Measurements from ENCODE around the gene ANKRD45. TPM values are rescaled to one million over a fixed set of nuclear protein-coding genes. Genes with fewer than 3 reads are reported as not detected.
"Not testable (repeated sequence)": the region's sequence is repeated elsewhere in the genome, so short reads cannot be mapped to it uniquely, and the experiment has no call there.

Gene ANKRD45
- total RNA-seq (2014; rRNA removed; shearing (Covaris generic)) = 0.23 and 1.2 TPM in 2 replicates

GRCh38 chr1:173669491-173669941, at the start of gene ANKRD45:
ANKRD45 (minus strand) TSS chr1:173669851; CDS start chr1:173659418, 10,433 bp downstream.
- peak; percentile 53 for DNase-seq (ENCODE audit: low read depth)

DNA sequence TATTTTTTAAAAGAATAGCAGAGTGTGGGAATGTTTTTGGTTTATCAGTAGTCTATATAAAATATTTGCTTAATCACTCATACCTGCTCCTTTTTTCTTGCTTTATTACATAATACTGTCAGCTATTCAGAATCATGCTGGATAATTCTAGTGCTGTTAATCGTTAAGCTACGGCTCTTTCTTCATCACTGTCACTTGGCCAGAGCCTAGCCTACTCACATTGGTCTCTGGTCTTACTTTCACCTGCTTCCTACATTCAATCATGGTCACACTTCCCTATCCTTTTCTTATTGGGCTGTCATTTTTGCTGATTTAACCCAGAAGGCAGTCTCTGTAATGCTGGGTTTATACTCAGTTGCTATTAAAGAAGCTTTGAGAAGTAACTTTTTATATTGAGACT, 47.6 kb upstream of the ANKRD45 start:
- no peak for DNase-seq (ENCODE audit: low read depth)

- DNase-seq (ENCODE audit: low read depth) = no peak
Observed at GRCh38 chr1:173715538-173715844, 45.8 kb upstream of the ANKRD45 start.

DNA sequence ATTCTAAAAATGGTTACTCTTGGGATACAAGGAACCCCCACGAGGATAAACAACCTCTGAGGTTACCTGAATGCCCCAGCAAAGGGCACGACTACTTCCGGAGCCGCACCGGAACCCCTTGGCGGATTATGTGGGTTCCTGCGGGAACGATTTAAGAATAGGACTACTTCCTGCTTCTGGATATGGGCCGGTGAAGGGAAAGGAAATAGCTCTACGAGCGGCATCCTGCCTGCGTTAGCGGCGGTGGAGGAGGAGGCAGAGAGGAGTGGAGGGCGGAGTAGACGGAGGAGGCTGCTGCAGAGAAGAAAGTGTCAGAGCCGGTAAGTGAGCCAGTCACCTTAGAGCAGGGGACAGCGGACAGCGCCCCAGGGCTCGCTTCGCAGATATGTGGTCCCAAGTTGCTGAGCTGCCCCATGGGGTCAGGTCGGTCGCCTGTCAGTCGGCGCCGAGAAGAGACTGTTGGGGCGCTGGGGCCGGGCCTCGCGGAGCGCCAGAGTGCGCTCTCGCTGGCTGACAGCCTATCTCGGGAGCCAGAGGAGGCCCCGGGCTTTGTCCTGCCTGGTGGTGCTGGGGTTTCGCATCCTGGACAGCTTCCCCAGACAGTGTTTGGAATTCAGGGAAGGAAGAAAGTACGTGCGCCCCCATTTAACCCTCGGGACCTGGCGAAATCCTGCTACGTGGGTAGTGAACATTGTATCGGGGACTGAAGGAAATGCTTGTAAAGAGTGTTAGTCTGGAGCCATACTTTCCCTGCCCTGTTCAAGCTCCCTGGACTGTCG, 45.3 kb upstream of the ANKRD45 start, which contains the start of gene KLHL20:
Gene KLHL20, plus strand, starts transcription at position 223 of the 779 bp plus-strand sequence. CDS start 1,063 bp downstream, outside the sequence.
- DNase-seq (ENCODE audit: low read depth) = peak; percentile 91

- no peak for DNase-seq (ENCODE audit: low read depth)
Observed at GRCh38 chr1:173714441-173714758, 44.7 kb upstream of the ANKRD45 start.

DNA sequence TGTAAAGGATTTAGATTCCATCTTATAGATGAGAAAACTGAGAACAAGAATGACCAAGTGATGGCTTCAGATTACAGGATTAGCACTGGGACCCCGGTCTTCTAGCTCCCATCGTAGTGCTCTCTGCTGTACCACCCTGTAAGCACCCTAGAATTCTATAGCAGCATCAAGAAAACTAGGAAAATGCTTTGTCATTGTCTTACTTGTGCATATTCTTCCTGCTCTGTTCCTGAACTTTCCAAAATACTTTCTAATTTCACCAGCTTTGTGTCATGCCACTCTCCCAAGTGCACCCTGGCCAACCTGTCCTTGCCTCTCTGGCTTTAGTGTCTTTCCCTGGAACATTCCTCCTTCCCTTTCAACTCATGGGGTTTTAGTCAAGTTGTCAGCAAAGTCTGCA, 39.1 kb upstream of the ANKRD45 start:
- no peak for DNase-seq (ENCODE audit: low read depth)

DNA sequence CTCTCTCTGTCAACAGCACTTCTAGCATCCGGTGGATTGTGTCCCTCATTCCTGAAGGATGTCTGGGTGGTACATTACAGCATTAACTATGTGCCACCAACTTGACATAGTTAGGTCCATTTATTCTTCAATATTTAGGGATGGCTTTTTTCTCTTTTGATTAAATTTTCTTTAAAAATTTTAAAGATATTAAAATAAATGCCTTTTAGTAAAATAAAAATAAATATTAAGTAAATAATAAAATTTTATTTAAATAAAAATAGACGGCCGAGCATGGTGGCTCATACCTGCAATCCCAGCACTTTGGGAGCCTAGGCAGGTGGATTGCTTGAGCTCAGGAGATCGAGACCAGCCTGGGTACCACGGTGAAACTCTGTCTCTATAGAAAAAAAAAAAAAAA, 35.5 kb upstream of the ANKRD45 start:
- no peak for DNase-seq (ENCODE audit: low read depth)

DNA sequence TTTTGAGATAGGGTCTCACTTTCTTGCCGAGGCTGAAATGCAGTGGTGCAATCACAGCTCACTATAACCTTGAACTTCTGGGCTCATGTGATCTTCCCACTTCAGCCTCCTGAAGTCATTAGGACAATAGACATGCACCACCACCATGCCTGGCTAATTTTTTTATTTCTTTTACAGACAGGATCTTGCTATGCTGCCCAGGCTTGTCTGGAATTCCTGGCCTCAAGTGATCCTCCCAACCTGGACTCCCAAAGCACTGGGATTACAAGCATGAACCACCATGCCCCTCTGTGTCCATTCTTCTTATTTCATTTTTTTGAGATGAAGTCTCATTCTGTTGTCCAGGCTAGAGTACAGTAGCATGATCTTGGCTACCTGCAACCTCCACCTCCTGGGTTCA, 33.1 kb upstream of the ANKRD45 start:
- no peak for DNase-seq (ENCODE audit: low read depth)

DNA sequence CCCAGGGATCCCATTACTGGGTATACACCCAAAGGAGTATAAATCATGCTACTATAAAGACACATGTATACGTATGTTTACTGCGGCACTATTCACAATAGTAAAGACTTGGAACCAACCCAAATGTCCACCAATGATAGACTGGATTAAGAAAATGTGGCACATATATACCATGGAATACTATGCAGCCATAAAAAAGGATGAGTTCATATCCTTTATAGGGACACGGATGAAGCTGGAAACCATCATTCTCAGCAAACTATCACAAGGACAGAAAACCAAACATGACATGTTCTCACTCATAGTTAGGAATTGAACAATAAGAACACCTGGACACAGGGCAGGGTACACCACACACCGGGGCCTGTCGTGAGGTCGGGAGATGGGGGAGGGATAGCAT, 31.6 kb upstream of the ANKRD45 start:
- not testable (repeated sequence) for DNase-seq (ENCODE audit: low read depth)

GRCh38 chr1:173693238-173693637, 23.6 kb upstream of the ANKRD45 start:
- no peak for DNase-seq (ENCODE audit: low read depth)

DNA sequence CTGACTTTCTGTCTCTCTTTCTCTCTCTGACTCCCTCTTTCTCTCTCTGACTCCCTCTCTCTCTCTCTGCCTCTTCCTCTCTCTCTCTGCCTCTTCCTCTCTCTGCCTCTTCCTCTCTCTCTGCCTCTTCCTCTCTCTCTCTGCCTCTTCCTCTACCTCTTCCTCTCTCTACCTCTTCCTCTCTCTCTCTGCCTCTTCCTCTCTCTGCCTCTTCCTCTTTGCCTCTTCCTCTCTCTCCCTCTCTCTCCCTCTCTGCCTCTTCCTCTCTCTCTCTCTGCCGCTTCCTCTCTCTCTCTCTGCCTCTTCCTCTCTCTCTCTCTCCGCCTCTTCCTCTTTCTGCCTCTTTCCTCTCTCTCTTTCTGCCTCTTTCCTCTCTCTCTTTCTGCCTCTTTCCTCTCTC, 18.6 kb upstream of the ANKRD45 start:
- DNase-seq (ENCODE audit: low read depth) = no peak

DNA sequence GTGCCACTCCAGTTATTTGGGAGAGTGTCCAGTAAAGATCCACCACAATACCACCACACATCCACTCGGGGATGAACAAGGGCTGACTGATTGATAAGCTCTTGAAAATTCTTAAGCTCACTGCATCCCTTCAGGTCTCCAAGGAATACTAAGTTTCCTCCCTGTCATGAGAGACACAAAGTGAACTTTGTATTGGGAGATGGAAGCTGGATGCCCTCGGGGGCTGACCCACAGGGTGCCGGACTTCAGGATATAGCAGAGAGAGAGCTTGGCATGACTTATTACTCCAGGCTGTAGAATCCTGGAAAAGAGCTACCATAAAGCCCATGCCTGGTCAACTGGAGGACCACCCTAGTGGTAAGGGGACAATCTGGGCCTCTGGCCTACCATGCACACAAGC, 15.5 kb upstream of the ANKRD45 start:
- not testable (repeated sequence) for DNase-seq (ENCODE audit: low read depth)

DNA sequence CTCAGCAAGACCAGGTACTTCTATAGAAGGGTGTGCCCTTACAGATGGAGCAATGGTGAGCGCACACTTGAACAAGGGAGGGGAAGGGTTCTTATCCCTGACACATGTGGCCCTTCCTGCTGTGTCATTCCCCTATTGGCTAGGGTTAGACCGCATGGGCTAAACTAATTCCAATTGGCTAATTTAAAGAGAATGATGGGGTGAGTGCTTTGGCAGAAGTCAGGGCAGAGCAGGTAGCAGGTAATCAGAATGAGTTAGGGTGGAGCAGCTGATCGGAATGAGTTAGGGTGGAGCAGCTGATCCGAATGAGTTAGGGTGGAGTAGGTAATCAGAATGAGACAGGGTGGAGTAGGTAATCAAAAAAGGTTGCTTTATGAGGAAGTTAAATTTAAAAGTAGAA, 14.2 kb upstream of the ANKRD45 start:
- not testable (repeated sequence) for DNase-seq (ENCODE audit: low read depth)

GRCh38 chr1:173682184-173682583, 12.5 kb upstream of the ANKRD45 start:
- DNase-seq (ENCODE audit: low read depth) = no peak

DNA sequence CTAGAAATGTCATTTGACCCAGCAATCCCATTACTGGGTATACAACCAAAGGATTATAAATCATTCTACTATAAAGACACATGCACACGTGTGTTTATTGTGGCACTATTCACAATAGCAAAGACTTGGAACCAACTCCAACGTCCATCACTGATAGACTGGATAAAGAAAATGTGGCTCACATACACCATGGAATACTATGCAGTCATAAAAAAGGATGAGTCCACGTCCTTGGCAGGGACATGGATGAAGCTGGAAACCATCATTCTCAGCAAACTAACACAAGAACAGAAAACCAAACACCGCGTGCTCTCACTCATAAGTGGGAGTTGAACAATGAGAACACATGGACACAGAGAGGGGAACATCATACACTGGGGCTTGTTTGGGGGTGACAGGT, 10.5 kb upstream of the ANKRD45 start:
- DNase-seq (ENCODE audit: low read depth) = not testable (repeated sequence)

GRCh38 chr1:173674496-173674895, 4.8 kb upstream of the ANKRD45 start:
- DNase-seq (ENCODE audit: low read depth) = not testable (repeated sequence)

- DNase-seq (ENCODE audit: low read depth) = peak; percentile 31
Observed at GRCh38 chr1:173666646-173667045, 3.0 kb downstream of the ANKRD45 start.

- DNase-seq (ENCODE audit: low read depth) = no peak
Observed at GRCh38 chr1:173663159-173663558, 6.5 kb downstream of the ANKRD45 start.

- no peak for DNase-seq (ENCODE audit: low read depth)
Observed at GRCh38 chr1:173661763-173662162, 7.9 kb downstream of the ANKRD45 start.

GRCh38 chr1:173661271-173661670, 8.4 kb downstream of the ANKRD45 start:
- no peak for DNase-seq (ENCODE audit: low read depth)

- DNase-seq (ENCODE audit: low read depth) = no peak
Observed at GRCh38 chr1:173660306-173660705, 9.3 kb downstream of the ANKRD45 start.

DNA sequence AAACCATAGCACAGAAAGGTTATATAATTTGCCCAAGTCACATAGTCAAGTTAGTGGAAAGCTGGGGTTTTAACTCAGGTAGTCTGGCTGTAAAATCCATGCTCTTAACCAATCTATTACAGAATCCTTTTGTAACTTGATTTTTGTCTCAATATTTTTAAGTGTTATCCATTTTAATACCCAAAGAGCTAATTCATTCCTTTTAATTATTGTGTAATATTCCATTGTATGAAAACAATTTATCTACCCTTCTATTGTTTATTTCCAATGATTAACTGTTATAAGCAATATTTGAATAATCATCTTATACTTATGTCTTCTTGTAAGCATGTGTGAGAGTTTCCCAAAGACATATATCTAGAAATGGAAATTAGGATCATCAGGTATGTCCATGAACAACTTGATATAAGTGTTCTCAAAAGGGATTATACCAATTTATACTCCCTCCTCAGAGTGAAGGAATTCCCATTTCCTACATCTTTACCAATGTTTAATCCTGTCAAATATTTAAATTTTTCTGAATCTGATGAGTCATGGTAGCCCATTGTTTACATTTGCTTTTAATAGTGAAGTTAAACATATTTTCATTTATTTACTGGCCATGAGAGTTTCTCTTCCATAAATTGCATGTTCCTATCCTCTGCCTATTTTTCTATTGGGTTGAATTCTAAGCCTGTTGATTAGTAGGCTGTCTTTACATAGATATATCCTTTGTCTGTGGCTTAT, 20.6 kb downstream of the ANKRD45 start:
- DNase-seq (ENCODE audit: low read depth) = no peak

- no peak for DNase-seq (ENCODE audit: low read depth)
Observed at GRCh38 chr1:173646656-173647055, 23.0 kb downstream of the ANKRD45 start.

Measured in Daoy (cell line).